GM12865 (cell line): ENCODE data around the gene PTP4A2.

Experiments
- DNase-seq: peaks from one replicate; pipeline ENCODE4 v3.0.0; 2010; ENCODE audit warnings: low read depth
- H3K4me3 ChIP-seq: 2 replicates; pipeline ENCODE4 v1.5.1; 2011; ENCODE audit warnings: mild to moderate bottlenecking, low read depth, low read length, control low read depth
- CTCF ChIP-seq: IDR thresholded peaks from 2 replicates; pipeline ENCODE4 v1.5.1; 2011; ENCODE audit warnings: low read length, control low read depth, low read depth, inconsistent platforms; ENCODE audit not compliant: insufficient read depth; ENCODE audit errors: missing control alignments

PTP4A2 gene

GRCh38 chr1:31906557-31906956 lies 31.6 kb downstream of the PTP4A2 start:
- H3K4me3 ChIP-seq, result no peak overlapping the region
- DNase-seq, result no peak
- TF ChIP-seq CTCF, result no peak

- no peak for DNase-seq
- no peak for TF ChIP-seq CTCF
- no peak overlapping the region for H3K4me3 ChIP-seq
These were observed 32.5 kb downstream of the PTP4A2 start for GRCh38 chr1:31905681-31906080.

DNA sequence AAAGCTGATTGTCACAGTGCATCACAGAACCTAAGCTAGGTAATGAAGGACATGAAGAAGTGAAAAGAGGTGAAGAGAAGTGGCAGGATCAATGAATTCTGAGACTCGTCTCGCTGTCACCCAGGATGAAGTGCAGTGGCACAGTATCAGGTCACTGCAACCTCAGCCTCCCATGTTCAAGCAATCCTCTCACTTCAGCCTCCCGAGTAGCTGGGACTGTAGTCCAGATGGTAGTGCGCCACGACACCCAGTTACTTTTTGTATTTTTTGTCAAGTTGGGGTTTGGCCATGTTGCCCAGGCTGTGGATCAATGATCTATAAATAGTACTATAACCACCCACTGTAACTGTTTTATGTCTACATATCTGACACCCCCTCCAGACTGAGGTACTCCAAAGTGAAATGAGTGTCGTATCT lies 33.1 kb downstream of the PTP4A2 start:
- no peak overlapping the region for H3K4me3 ChIP-seq
- no peak for DNase-seq
- TF ChIP-seq CTCF, result no peak

- TF ChIP-seq CTCF, result no peak
- no peak for DNase-seq
- H3K4me3 ChIP-seq, result no peak overlapping the region
These were observed 33.7 kb downstream of the PTP4A2 start for GRCh38 chr1:31904339-31905092.

DNA sequence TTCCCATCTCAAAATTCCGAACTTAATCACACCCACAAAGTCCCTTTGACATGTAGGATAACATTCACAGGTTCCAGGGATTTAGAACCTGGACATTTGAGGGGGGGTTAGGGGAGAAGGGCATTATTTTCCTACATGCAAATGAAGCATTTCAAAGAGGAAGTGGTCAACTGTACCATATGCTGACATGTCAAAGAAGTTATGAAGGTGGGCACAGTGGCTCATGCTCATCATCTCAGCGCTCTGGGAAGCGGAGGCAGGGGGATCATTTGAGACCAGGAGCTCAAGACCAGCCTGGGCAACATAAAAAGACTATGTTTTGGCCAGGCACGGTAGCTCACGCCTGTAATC lies 35.7 kb downstream of the PTP4A2 start:
- DNase-seq, result peak; percentile 40
- H3K4me3 ChIP-seq, result no peak overlapping the region
- no peak for TF ChIP-seq CTCF

DNA sequence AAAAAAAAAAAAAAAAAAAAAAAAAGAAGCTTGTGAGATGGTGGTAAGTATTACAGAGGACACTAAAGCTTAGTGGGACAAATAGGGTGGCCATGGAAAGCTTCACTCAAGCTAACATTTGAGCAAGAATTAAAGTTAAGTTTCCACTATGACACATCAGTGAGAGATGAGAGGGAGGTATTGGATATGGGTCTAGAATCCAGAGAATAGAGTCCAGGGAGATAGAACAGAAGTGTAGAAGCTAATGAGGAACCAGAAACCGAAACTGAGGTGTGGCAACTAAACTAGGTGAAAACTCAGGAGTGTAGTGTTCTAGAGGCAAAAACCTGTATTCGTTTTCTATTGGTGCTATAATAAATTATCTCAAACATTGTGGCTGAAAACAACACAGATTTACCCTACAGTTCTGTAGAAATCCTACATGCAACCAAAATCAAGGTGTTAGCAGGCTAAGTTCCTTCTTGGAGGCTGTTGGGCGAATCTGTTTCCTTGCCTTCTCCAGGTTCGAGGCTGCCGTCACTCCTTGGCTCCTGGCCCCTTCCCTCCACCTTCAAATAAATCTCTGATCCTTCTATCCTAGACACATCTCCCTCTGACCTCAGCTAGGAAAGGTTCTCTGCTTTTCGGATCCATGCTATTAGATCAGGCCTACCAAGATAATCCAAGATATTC lies 36.2 kb downstream of the PTP4A2 start:
- TF ChIP-seq CTCF, result no peak
- DNase-seq, result peak; percentile 44
- H3K4me3 ChIP-seq, result no peak overlapping the region
